GM19193 (cell line): ENCODE measurements around the gene TNS1.

Experiments
- POLR2A ChIP-seq: IDR thresholded peaks from 4 replicates; pipeline ENCODE4 v1.6.1; 2011; ENCODE audit not compliant: insufficient read depth, insufficient read length; ENCODE audit errors: extremely low read depth

TNS1 gene

GRCh38 chr2:217884985-217885384, 117.8 kb downstream of the TNS1 start:
- TF ChIP-seq POLR2A: no peak

GRCh38 chr2:217880891-217881290, 121.9 kb downstream of the TNS1 start:
- TF ChIP-seq POLR2A: no peak

DNA sequence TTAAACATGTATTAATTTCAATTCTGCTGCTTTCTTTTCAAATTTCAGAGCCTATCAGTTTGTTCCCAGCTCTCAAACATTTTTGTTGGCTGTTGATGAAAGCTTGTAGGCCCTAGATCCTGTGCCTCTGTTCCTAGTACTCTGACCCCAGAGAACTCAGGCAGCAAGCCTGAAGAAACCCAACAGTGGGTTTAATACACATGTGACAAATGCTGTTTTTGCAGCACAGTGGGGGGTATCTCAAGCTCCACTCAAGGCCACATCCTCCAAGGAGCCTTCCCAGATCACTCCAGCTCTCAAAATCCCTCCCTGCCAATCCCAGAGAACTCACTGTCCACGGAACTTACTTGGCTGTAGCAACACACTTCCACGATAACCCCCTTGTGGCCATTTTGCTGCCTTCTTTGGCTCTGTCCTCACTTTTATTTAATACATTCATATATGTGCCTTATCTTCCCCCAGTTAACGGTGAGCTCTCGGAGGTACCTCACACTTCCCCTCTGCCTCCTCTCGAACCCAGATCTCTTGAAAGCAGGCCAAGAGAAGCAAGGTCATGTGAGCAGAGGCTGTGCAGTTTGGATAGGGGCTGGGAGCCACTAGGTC, 122.4 kb downstream of the TNS1 start:
- no peak for TF ChIP-seq POLR2A

- TF ChIP-seq POLR2A: no peak
Observed at GRCh38 chr2:217878915-217879590, 123.7 kb downstream of the TNS1 start.

GRCh38 chr2:217877866-217878265, 124.9 kb downstream of the TNS1 start:
- no peak for TF ChIP-seq POLR2A

GRCh38 chr2:217876253-217876570, 126.6 kb downstream of the TNS1 start:
- no peak for TF ChIP-seq POLR2A

GRCh38 chr2:217875556-217876252, 127.1 kb downstream of the TNS1 start:
- no peak for TF ChIP-seq POLR2A

- TF ChIP-seq POLR2A: no peak
Observed at GRCh38 chr2:217875138-217875537, 127.7 kb downstream of the TNS1 start.

DNA sequence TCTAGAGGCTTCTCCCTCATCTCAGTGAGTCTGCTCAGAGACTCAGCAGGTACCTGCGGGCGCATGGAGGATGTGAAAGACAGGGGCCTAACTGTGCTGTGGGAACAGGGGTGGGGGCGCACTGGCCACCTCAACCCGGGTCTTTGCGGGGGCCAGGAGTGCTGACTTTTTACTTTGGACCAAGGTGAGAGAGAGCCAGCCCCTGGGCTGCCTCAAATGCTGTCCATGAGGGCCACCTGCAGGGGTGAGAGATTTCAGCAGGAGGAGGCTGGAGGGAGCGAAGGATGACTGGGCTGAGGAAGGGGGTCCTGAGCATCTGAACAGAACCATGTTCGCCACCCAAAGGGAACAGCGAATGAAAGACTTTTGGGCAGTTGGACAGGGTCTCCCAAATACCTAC, 129.4 kb downstream of the TNS1 start:
- no peak for TF ChIP-seq POLR2A

- TF ChIP-seq POLR2A: no peak
Observed at GRCh38 chr2:217872319-217872718, 130.5 kb downstream of the TNS1 start.

GRCh38 chr2:217870528-217871011, 132.2 kb downstream of the TNS1 start:
- TF ChIP-seq POLR2A: no peak

DNA sequence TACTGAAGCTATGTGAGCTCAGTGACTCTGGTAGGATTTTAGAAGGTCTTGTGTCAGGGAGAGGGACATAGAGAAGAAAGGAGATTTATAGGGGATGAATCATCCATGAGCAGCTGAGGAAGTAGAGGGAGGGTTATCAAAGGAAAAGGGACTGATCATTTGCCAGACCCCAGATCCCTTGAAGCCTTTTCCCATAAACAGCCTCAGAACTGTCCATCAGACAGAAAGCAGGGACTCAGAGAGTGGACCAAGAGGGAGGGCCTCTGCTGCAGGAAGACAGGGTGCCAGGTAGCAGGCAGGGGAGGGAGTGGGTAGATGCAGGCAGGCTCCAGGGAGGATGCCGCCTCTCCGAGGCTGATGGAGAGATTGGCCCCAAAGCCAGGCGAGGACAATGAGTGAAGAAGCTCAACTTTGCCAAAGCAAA, 133.9 kb downstream of the TNS1 start:
- TF ChIP-seq POLR2A: no peak

DNA sequence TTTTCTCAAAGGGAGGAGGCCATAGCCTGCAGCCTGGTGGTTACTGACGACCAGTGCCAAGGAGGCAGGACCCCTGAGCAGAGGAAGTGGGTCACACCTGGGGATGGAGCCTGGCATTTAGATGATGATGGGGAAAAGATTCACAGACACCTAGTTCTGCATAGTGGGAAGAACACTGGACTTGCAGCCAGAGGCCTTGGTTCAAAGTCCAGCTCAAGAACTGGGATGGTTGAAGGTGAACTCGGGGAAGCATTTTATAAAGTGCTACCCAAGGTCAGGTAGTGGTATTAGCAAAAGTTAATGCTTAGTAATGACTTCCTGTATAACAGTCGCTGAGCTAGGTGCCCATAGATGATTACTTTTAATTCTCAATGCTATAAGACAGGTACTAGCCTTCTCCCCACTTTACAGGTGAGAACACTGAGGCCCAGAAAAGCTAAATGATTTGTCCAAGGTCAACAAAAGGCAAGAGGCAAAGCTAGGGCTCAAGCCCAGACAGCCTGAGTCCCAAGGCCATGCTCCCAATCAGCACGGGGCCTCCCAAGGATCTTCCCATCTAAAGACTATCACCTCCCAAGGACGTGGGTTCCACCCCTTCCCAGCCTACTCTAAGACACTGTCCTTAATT, 134.4 kb downstream of the TNS1 start:
- TF ChIP-seq POLR2A: no peak

DNA sequence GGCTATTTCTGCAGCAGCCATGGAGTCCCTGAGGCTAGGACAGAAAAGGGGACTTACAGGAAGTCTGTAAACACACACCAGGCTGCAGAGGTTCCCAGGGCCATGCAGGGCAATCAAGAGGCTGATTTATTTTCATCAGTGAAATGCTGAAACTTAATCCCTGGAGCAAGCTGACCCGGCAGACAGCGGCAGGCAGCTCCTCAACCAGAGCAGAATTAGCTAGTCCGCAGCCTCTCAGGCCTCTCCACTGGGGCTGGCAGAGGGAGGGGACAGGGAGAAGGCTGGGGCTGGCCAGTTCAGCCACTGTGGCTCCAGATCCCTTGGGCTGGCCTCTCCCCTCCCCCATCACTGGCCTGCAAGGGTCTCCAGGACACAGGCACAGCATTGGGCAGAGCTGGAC, 136.3 kb downstream of the TNS1 start:
- TF ChIP-seq POLR2A: no peak

DNA sequence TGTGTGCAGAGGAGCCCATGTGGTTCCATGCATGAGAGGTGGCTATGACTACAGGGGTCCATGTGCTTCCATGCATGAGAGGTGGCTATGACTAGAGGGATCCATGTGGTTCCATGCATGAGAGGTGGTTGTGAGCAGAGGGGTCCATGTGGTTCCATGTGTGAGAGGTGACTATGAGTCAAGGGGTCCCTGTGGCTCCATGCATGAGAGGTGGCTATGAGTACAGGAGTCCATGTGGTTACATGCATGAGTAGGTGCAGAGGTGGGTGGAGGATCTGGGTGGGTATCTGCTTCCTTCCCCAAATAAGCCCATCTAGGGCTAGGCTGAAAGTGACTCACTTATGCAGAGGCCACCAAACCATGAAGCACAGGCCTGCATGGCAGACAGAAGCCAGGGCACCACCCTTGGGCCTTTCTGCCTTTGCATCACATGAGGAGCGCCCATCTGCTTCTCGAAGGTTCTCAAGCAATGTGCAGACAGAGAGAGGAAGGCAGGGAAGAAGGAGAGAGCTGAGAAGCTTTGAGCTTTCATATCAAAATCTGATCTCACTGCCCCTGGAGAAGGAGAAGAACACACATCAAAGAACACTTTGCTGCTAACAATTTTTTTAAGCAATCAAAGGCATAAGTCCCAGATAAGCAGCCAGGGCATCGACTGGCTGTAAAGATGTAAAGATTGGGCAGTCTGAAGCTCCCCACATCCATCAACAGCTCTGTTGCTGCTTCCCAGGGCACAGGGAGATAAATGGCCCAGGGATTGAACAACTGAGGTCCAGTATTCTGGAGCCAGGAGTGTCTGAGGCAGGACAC, 137.6 kb downstream of the TNS1 start:
- TF ChIP-seq POLR2A: no peak
